GM23338 (cell line): ENCODE data around the gene MACF1.

ENCODE experiments used
- CREB1 ChIP-seq: fragments of 250-450 bp; sonication (Bioruptor Pico); IDR thresholded peaks from 2 replicates; pipeline ENCODE4 v1.5.0; 2020; ENCODE audit warnings: low read depth, mild to moderate bottlenecking, moderate library complexity
- CTCF ChIP-seq, 2 experiments: fragments of 200-600 bp in 1 of 2; sonication (generic) in 1 of 2; conservative IDR thresholded peaks; 2 replicates each; pipeline versions ENCODE4 v1.5.1 to v1.6.1; 2016 to 2017; ENCODE audit warnings: antibody characterized with exemption in 2 of 2, low read depth in 2 of 2, mild to moderate bottlenecking in 2 of 2, moderate library complexity in 1 of 2
- ETS1 ChIP-seq: IDR thresholded peaks from 2 replicates; pipeline ENCODE4 v1.6.1; 2016; ENCODE audit warnings: antibody characterized with exemption
- EZH2 ChIP-seq: fragments of 200-600 bp; sonication (generic); IDR thresholded peaks from one replicate; pipeline ENCODE4 v1.8.0; 2017; ENCODE audit warnings: antibody characterized with exemption, mild to moderate bottlenecking, low read depth; ENCODE audit not compliant: unreplicated experiment
- EZH2phosphoT487 ChIP-seq: fragments of 200-600 bp; sonication (generic); IDR thresholded peaks from one replicate; pipeline ENCODE4 v1.8.1; 2018; ENCODE audit warnings: antibody characterized with exemption; ENCODE audit not compliant: unreplicated experiment
- JUNB ChIP-seq: IDR thresholded peaks from one replicate; pipeline ENCODE4 v1.6.1; 2016; ENCODE audit warnings: antibody characterized with exemption; ENCODE audit not compliant: unreplicated experiment
- NANOG ChIP-seq: IDR thresholded peaks from 2 replicates; pipeline ENCODE4 v1.6.1; 2016; ENCODE audit warnings: antibody characterized with exemption, borderline replicate concordance
- POLR2AphosphoS5 ChIP-seq: IDR thresholded peaks from 2 replicates; pipeline ENCODE4 v1.6.1; 2016; ENCODE audit warnings: antibody characterized with exemption, low read depth
- REST ChIP-seq: IDR thresholded peaks from one replicate; pipeline ENCODE4 v1.6.1; 2018; ENCODE audit warnings: antibody characterized with exemption; ENCODE audit not compliant: unreplicated experiment
- STAT1 ChIP-seq: IDR thresholded peaks from one replicate; pipeline ENCODE4 v1.6.1; 2016; ENCODE audit warnings: antibody characterized with exemption; ENCODE audit not compliant: unreplicated experiment
- ZNF114 ChIP-seq: fragments of 250-450 bp; sonication (Bioruptor Pico); IDR thresholded peaks from 2 replicates; pipeline ENCODE4 v1.5.0; 2020; ENCODE audit warnings: mild to moderate bottlenecking, moderate library complexity

- TF ChIP-seq CTCF (conservative IDR thresholded peaks at IDR 0.05; ENCODE audit: low read depth in 2 of 2): no peak
- TF ChIP-seq JUNB: no peak
- no peak for TF ChIP-seq CREB1
- no peak for TF ChIP-seq EZH2phosphoT487
- no peak for TF ChIP-seq ETS1
- TF ChIP-seq POLR2AphosphoS5: no peak
- TF ChIP-seq EZH2: no peak
- no peak for TF ChIP-seq REST
- TF ChIP-seq NANOG: no peak
- TF ChIP-seq STAT1: no peak
- TF ChIP-seq ZNF114: no peak
These were observed 106.2 kb downstream of the MACF1 start for GRCh38 chr1:39310691-39311090.
